T-helper 1 cell treated with Interleukin-12 subunit alpha and Interleukin-12 subunit beta and Interleukin-4 antibody, amounts not matched to agents 30 ng/mL and 1 ng/mL, for 36 hours (primary cell): ENCODE measurements around the gene TECPR2. TPM values are rescaled to one million over a fixed set of nuclear protein-coding genes. Genes with fewer than 3 reads are reported as not detected.

Source experiments
- intact Hi-C: fragments of 100-400 bp; cut with micrococcal nuclease; formaldehyde crosslinking; loops from one replicate; pipeline ENCODE4 v1.15.1; 2024
- total RNA-seq: library from RNA; stranded (reverse); gene quantifications from 2 replicates; pipeline ENCODE4 v1.2.3, GENCODE V29; 2022

The TECPR2 gene
- total RNA-seq, 1 donor from 2014 or later, result 13.3 TPM

GRCh38 chr14:102418853-102419240, 56.1 kb downstream of the TECPR2 start:
- intact Hi-C loops, result no loop called here

GRCh38 chr14:102419276-102419675, 56.5 kb downstream of the TECPR2 start:
- intact Hi-C loops, result no loop called here

DNA sequence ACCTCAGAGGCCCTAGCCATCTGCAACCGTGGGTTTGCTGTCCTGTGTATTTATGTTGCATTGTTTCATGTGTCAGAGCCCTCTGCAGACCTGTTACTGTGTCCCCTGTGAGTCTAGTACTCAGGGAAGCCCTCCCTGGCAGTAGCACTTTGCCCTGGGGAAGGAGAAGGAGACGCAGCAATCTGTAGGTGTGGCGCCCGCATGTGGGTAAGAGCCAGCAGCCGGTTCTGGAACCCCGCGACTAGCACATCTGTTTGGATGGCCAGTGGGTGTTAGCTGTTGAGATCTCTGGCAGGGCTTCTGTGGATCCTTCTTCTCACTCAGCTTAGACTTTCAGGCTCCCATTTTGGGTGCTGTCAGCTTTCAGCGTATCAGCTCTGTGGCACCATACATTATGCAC, 57.0 kb downstream of the TECPR2 start:
- intact Hi-C loops, result no loop called here

DNA sequence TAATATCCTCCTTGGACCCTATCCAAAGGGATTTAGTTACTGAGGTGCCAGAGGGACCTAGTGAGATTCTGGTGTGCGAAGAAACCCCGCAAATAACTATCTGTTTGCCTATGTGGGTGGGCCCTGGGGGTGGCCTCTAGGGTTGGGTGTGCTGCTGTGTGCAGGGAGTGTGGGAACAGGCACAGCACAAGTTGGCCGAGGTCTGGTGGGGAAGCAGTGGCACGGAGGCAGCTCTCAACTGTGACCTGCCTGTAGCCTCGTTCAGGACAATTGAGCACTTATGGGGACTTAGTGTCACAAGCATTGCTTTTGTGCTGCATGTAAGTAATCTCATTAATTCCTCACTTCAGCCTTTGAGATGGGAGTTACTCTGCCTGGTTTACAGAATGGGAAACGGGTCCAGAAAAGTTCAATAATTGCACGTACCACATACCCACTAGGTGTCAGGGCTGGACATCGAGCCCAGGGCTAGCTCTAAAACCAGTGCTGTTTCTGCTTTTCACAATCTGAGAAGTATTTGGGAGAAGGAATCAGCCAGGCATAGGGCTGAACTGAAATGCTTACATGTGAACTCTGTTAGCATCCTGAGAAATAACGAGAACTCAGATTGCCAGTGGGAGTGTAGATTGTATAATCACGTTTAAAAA, 58.8 kb downstream of the TECPR2 start:
- intact Hi-C loops, result no loop called here

GRCh38 chr14:102424520-102424919, 61.8 kb downstream of the TECPR2 start:
- intact Hi-C loops, result no loop called here

- intact Hi-C loops, result no loop called here
Measured at GRCh38 chr14:102424923-102425322, 62.2 kb downstream of the TECPR2 start.

- intact Hi-C loops, result no loop called here
Measured at GRCh38 chr14:102426796-102427195, 64.1 kb downstream of the TECPR2 start.

- intact Hi-C loops, result no loop called here
Measured at GRCh38 chr14:102427642-102428041, 64.9 kb downstream of the TECPR2 start.

- intact Hi-C loops, result no loop called here
Measured at GRCh38 chr14:102430212-102430908, 67.6 kb downstream of the TECPR2 start.

- intact Hi-C loops, result no loop called here
Measured at GRCh38 chr14:102431751-102432150, 69.0 kb downstream of the TECPR2 start.

- intact Hi-C loops, result no loop called here
Measured at GRCh38 chr14:102434647-102435175, 72.0 kb downstream of the TECPR2 start.

DNA sequence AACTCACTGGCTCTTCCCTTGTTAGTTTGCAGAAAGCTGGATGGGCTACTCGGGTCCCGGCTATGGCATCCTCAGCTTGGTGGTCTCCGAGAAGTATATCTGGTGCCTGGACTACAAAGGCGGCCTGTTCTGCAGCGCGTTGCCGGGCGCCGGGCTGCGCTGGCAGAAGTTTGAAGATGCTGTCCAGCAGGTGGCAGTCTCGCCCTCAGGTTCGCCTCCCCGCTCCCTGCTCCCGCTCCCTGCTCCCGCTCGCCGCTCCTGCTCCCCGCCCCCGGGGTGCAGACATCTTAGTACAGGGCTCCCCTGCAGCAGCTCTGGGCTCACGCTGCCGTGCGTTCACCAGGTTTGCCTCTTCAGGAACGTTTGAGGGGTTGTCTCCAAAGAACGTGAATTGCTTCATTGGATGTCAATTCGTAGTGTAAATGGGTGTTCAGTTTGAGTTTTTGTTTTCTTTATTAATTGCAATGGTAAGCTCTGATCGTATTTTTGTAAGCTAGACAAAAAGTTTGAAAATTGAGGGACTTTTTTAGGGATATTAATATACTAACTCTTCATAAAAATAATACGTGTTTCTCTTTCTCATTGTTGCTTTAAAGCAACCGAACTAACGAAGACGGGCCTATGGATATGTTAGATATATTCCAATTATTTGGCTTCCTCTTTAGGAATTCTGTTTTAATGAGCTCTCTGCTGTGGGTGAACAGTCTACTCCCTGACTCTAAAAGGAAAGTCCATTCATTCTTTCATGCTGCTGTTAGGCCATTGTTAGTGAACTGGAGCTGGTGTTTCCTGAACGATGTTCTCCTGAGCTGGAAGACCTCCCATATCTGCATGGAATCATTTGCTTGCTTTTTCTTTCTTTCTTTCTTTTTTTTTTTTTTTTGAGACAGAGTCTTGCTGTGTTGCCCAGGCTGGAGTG, 75.5 kb downstream of the TECPR2 start:
- intact Hi-C loops, result loop anchor here (1.0 to 2.0 kb wide), 6 partner anchors 71 to 157 kb away; partner anchors contain the start of genes ANKRD9, CINP, TECPR2 and ZNF839

GRCh38 chr14:102439556-102439955, 76.8 kb downstream of the TECPR2 start:
- intact Hi-C loops, result loop anchor here (2.0 kb wide), 4 partner anchors 69 to 155 kb away; partner anchors contain the start of genes ANKRD9 and ZNF839

GRCh38 chr14:102440392-102440791, 77.7 kb downstream of the TECPR2 start:
- intact Hi-C loops, result no loop called here

DNA sequence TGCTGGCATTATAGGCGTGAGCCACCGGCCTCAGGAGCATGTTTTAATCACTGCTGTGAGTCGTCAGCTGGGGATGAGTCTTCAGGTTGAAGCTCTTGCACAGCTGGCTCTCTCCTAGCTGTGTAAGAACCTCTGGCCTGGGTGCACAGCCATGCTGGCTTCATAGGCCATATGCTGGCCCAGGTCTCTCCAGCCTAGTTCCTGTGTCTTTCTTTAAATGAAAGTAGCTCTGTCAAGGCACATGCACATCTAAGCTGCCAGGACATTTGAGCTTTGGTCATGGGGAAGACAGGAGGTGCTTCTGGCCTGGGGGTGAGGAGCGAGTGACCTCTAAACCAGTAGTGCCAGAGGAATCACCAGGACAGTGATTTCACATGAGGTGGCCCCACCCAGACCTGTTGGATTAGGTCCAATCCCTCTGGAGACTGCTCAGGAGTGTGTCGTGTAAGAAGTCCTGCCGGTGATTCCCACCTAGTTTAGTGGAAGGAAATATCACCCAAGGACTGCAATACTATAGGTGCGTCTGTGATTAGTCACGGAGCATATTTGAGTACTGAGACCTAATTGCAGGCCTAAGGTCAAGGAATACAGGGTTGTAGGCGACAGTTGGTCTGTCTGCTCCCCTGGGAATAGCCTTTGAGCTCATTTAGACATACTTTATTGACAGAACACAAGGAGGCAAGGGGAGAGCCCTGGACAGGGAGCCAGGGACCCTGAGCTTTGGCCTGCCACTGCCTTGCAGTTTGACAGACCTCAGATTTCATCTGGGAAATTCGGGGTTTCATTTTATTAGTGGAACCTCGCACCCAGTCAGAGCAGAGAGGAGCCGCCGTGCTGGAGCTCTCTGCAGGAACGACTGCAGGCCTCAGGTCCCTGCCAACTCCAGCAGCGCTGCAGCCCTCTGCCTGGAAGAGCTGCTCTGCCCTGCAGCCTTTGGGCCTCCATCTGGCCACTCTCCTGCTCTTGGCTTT, 79.8 kb downstream of the TECPR2 start:
- intact Hi-C loops, result no loop called here

- intact Hi-C loops, result no loop called here
Measured at GRCh38 chr14:102445066-102445465, 82.3 kb downstream of the TECPR2 start.

DNA sequence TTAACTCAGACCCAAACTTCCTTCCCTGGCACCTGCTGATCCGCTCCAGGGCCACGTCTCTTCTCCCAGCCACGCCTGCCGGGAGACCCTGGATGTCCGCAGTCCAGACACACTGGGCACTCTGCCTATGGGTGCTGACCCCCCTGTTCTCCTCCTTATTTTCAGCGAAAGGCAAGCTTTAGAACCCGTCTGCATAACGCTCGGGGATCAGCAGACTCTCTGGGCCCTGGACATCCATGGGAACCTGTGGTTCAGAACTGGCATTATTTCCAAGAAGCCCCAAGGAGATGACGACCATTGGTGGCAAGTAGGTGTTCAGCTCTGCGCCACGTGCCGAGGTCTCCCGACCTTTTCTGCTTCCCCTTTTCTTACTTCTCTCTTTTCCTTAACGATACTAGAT, 82.9 kb downstream of the TECPR2 start:
- intact Hi-C loops, result no loop called here

GRCh38 chr14:102450206-102451063, 87.7 kb downstream of the TECPR2 start:
- intact Hi-C loops, result no loop called here

DNA sequence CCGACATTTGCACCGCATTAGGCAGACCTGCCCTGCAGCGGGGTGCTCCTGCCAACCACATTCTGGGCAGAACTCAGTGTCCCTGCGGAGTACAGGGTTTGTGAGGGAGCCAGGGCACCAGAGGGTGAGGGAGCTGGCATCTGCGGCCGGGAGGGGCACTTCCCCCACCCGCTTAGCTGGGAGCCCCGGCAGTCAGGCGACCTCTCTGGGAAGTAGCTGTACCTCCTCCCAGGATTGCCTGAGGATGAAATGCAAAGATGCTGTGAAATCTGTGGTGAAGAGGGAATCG, 88.3 kb downstream of the TECPR2 start:
- intact Hi-C loops, result no loop called here

DNA sequence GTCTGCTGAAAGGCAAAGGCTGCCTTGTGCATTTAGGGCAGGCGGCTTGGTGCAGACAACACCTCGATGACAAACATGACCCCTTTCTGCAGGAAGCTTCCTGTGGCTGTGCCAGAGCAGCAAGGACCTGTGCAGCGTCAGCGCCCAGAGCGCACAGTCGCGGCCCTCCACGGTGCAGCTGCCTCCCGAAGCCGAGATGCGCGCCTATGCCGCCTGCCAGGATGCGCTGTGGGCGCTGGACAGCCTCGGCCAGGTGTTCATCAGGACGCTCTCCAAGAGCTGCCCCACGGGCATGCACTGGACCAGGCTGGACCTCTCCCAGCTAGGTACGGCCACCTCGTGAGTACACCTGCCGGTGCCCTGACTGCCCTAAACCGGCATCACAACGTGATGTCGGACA, 89.6 kb downstream of the TECPR2 start:
- intact Hi-C loops, result no loop called here
